GM12865 (cell line): Measurements from ENCODE around the gene ZFP62.

ENCODE experiments used
- DNase-seq: peaks from one replicate; pipeline ENCODE4 v3.0.0; 2010; ENCODE audit warnings: low read depth
- H3K4me3 ChIP-seq: 2 replicates; pipeline ENCODE4 v1.5.1; 2011; ENCODE audit warnings: mild to moderate bottlenecking, low read depth, low read length, control low read depth
- TF ChIP-seq, protein P1 (sequence below): IDR thresholded peaks from 2 replicates; pipeline ENCODE4 v1.5.1; 2011; ENCODE audit warnings: low read length, control low read depth, low read depth, inconsistent platforms; ENCODE audit not compliant: insufficient read depth; ENCODE audit errors: missing control alignments

ZFP62 gene

DNA sequence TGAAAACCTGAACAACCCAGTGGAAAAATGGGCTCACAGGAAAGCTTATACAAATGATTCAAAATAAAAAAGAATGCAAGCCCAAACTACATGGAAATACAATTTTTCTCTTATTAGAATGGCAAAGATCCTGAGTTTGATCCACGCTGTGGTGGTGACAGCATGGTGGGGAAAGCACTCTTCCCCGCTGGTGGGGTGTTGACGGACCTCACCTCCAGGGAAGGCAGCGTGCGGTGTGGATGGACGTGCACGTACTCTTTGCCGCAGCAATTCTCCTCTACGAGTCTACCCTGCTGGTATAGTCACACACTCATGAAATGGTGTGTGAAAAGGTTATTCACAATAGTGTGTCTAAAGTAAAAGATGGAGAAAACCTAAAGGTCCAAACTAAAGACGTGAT is 5.9 kb upstream of the ZFP62 start:
- TF ChIP-seq, protein P1, sequence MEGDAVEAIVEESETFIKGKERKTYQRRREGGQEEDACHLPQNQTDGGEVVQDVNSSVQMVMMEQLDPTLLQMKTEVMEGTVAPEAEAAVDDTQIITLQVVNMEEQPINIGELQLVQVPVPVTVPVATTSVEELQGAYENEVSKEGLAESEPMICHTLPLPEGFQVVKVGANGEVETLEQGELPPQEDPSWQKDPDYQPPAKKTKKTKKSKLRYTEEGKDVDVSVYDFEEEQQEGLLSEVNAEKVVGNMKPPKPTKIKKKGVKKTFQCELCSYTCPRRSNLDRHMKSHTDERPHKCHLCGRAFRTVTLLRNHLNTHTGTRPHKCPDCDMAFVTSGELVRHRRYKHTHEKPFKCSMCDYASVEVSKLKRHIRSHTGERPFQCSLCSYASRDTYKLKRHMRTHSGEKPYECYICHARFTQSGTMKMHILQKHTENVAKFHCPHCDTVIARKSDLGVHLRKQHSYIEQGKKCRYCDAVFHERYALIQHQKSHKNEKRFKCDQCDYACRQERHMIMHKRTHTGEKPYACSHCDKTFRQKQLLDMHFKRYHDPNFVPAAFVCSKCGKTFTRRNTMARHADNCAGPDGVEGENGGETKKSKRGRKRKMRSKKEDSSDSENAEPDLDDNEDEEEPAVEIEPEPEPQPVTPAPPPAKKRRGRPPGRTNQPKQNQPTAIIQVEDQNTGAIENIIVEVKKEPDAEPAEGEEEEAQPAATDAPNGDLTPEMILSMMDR, result no peak
- no peak overlapping the region for H3K4me3 ChIP-seq
- DNase-seq, result no peak

DNA sequence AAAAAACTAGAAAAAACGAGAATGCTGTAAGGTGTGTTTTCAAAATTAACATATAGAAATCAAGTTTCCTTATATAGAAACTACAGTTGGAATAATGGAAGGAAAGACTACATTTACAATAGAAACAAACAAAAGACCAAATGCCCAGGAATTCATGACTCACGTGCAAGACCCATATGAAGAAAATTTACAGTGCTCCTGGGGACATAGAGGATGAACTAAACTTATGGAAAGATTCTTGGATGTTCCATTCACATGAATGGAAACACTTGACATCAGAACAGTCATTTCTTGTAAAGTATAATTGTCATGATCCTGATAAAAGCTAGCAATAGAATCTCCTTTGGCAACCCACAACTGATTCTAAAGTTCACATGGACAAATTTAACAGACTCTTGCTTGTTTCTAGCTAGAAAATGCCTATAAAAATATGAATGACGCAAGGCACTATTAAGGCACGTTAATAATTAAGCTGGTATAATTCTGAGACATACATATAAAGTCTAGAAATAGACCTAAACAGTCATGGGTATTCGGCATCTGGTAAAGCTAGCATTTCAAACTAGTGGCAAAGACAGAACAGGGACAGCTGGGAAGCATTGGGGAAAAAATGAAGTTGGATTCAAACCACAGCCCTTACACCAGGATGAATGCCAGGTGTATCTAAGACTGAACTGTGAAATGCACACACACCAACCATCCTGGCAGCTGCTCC is 5.1 kb upstream of the ZFP62 start:
- TF ChIP-seq, protein P1, result no peak
- H3K4me3 ChIP-seq, result no peak overlapping the region
- no peak for DNase-seq

DNA sequence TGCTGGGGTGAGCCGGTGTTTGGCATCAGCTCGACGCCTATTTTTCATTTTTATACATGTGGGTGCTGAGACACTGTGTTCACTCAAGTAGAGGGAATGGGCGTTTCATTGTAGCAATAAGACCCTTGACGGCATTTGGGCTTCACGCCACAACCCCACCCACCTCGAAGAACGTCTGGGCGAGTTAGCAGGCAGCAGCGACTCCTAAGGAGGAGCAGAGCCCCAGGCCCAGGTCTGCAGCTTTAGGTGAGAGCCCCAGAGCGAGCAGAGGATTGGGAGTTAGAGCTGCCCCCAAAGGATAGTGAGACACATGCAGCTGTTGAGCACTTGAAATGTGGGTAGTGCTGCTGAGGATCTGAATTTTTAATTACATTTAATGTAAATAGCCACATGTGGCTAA is 1.6 kb upstream of the ZFP62 start:
- H3K4me3 ChIP-seq, result no peak overlapping the region
- no peak for DNase-seq

DNA sequence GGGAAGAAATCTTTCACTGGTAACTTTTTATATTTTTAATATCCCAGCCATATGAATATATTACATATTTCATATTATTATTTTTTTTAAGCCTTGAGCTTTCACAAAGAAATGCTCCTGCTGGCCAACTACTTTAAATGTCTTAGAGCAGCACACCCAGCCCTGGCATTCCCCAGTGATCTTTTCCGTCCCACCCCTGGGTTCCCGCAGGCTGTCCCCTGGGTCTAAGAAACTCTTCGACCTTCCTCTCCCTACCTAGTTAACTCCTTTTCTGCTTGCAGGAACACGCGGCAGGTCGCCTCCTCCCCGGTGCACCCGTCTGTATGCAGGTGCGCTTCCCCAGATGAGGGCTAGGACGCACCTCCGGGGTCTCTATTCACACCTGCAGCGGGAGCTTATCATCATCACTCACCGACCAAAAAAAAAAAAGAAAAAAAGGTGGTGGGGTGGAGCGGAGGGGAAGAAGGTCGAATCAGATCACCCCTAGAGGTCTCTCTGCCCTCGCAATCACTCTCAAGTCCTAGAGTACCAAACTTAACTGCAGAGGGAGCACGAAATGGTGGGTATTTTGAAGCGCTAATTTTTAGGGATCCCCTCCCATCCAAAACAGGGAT is 696 bp downstream of the ZFP62 start:
- DNase-seq, result peak; percentile 88
- TF ChIP-seq, protein P1, result peak; percentile 32
- H3K4me3 ChIP-seq, result peak overlapping the region; percentile 97

More for the DNA sequence above, 1.6 kb upstream of the ZFP62 start:
- TF ChIP-seq, protein P1, result no peak

DNA sequence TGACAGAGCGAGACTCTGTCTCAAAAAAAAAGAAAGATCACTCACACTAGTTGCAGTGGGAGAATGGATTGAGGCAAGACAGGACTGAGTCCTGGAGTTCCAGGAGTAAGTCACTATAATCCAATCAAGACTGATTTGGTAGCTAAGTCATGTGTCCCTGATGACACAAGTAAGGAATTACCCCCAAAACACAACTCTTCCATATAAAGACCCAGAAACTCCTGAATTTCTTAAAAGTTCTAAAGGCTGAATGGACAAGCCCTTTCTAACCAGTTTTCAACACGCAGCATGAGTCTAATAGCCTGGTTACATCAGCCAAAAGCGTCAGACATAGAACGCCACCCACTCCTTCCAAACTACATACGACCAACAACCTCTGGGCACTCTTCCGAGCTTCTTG is 2.5 kb downstream of the ZFP62 start:
- H3K4me3 ChIP-seq, result no peak overlapping the region
- DNase-seq, result no peak
- TF ChIP-seq, protein P1, result no peak

DNA sequence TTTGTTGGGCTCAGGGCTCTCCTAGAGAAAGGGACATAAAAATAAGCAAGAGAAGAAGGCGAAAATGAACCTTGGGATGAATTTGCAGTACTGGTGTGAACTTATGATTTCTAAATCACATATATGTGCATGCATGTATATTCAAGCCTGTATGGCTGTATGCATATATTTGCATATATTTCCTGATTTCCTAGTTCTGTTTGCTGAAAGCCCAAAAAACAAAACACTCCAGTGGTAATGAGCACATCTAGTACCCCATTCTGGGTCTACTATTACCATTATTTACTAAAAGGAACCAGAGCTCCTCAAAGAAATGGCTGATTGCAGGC is 7.3 kb downstream of the ZFP62 start:
- H3K4me3 ChIP-seq, result no peak overlapping the region
- TF ChIP-seq, protein P1, result no peak
- no peak for DNase-seq
